GM21360 (cell line): ENCODE measurements around the gene KRTAP6-3.

Experiments used
- ATAC-seq: cut with Tn5 transposase; IDR thresholded peaks from one replicate; pipeline ENCODE4 v1.9.1; 2021; ENCODE audit warnings: mild to moderate bottlenecking, moderate library complexity; ENCODE audit not compliant: unreplicated experiment

Gene KRTAP6-3

GRCh38 chr21:30592140-30592539, at the start of gene KRTAP6-3:
Gene KRTAP6-3 (plus strand): TSS chr21:30592440. CDS start chr21:30592446, 6 bp downstream.
- no peak for ATAC-seq

GRCh38 chr21:30552782-30553181, 39.5 kb upstream of the KRTAP6-3 start:
- no peak for ATAC-seq

GRCh38 chr21:30555095-30555494, 37.1 kb upstream of the KRTAP6-3 start:
- ATAC-seq = no peak

GRCh38 chr21:30561264-30561895, 30.9 kb upstream of the KRTAP6-3 start, which contains the start of gene KRTAP19-7:
Gene KRTAP19-7 (minus strand): TSS chr21:30561314. CDS start chr21:30561289, 25 bp downstream.
- no peak for ATAC-seq

- ATAC-seq = no peak
Observed at GRCh38 chr21:30561957-30562356, 30.3 kb upstream of the KRTAP6-3 start.

GRCh38 chr21:30563072-30563471, 29.2 kb upstream of the KRTAP6-3 start:
- ATAC-seq = no peak

GRCh38 chr21:30563630-30564029, 28.6 kb upstream of the KRTAP6-3 start:
- no peak for ATAC-seq

GRCh38 chr21:30567617-30568016, 24.6 kb upstream of the KRTAP6-3 start:
- ATAC-seq = no peak

GRCh38 chr21:30577766-30578165, 14.5 kb upstream of the KRTAP6-3 start:
- ATAC-seq = no peak

GRCh38 chr21:30579346-30579745, 12.9 kb upstream of the KRTAP6-3 start:
- ATAC-seq = no peak

- ATAC-seq = no peak
Observed at GRCh38 chr21:30580132-30580531, 12.1 kb upstream of the KRTAP6-3 start.

- ATAC-seq = no peak
Observed at GRCh38 chr21:30582870-30583269, 9.4 kb upstream of the KRTAP6-3 start.

GRCh38 chr21:30590297-30590696, 1.9 kb upstream of the KRTAP6-3 start, which contains the start of gene KRTAP22-2:
Gene KRTAP22-2 (minus strand): TSS chr21:30590397.
- no peak for ATAC-seq

GRCh38 chr21:30598802-30599201, 6.6 kb downstream of the KRTAP6-3 start, which contains the start of gene KRTAP6-2:
Gene KRTAP6-2 (minus strand): TSS chr21:30598902. CDS start chr21:30598874, 28 bp downstream.
- ATAC-seq = no peak

GRCh38 chr21:30600787-30601186, 8.5 kb downstream of the KRTAP6-3 start, which contains the start of gene KRTAP22-1:
Gene KRTAP22-1 (plus strand): TSS chr21:30601087.
- no peak for ATAC-seq

GRCh38 chr21:30605968-30606367, 13.7 kb downstream of the KRTAP6-3 start:
- ATAC-seq = no peak

- no peak for ATAC-seq
Observed at GRCh38 chr21:30612132-30612531, 19.9 kb downstream of the KRTAP6-3 start.

GRCh38 chr21:30613836-30614235, 21.6 kb downstream of the KRTAP6-3 start, which contains the start of gene KRTAP6-1:
Gene KRTAP6-1 (minus strand): TSS chr21:30613930. CDS start chr21:30613904, 26 bp downstream.
- ATAC-seq = no peak

GRCh38 chr21:30615199-30615598, 23.0 kb downstream of the KRTAP6-3 start:
- no peak for ATAC-seq

GRCh38 chr21:30616125-30616524, 23.9 kb downstream of the KRTAP6-3 start, which contains the start of gene KRTAP20-1:
Gene KRTAP20-1 (plus strand): TSS chr21:30616425. CDS start chr21:30616455, 30 bp downstream.
- ATAC-seq = no peak

GRCh38 chr21:30620080-30620479, 27.8 kb downstream of the KRTAP6-3 start:
- ATAC-seq = no peak

GRCh38 chr21:30620522-30620921, 28.3 kb downstream of the KRTAP6-3 start, which contains the start of gene KRTAP20-4:
Gene KRTAP20-4 (plus strand): TSS chr21:30620627.
- no peak for ATAC-seq
